SK-N-SH (cell line): ENCODE measurements around the gene CTSO. TPM values are rescaled to one million over a fixed set of nuclear protein-coding genes. Genes with fewer than 3 reads are reported as not detected.

Experiments used
- CTCF ChIA-PET: fragments of 300-600, 350-600 bp; formaldehyde crosslinking; extraction: SDS; loops from one replicate; lab custom pipeline; 2021; lab: Yijun Ruan, JAX
- POLR2A ChIA-PET: fragments of 350-600 bp; sonication (Branson Sonifier 250); formaldehyde crosslinking; extraction: SDS; loops from one replicate; lab custom pipeline; 2020; ENCODE audit warnings: antibody characterized with exemption, inconsistent platforms; lab: Yijun Ruan, JAX
- DNase-seq: peaks from one replicate; pipeline ENCODE4 v3.0.0; 2012
- H2AFZ ChIP-seq: fragments of 200-600 bp; sonication (generic); 2 replicates; pipeline ENCODE4 v1.8.1; 2016; ENCODE audit warnings: antibody characterized with exemption, mild to moderate bottlenecking, low read depth
- H3F3A ChIP-seq: fragments of 200-600 bp; sonication (generic); replicated peaks from 2 replicates; pipeline ENCODE3; 2016; ENCODE audit warnings: antibody characterized with exemption, mild to moderate bottlenecking; ENCODE audit not compliant: insufficient read depth
- H3K27ac ChIP-seq, 2 experiments: fragments of 200-500 bp in 1 of 2; fragments of 200-600 bp in 1 of 2; sonication (Bioruptor generic) in 1 of 2; sonication (generic), shearing (Covaris generic) in 1 of 2; 2 replicates each; pipeline versions ENCODE4 v1.5.1 to v1.6.1; 2014 to 2016; ENCODE audit warnings: low read depth in 2 of 2, inconsistent platforms in 1 of 2, low read length in 1 of 2, mild to moderate bottlenecking in 1 of 2, mixed read lengths in 1 of 2
- H3K27me3 ChIP-seq: fragments of 200-600 bp; sonication (generic), shearing (Covaris generic); 2 replicates; pipeline ENCODE4 v1.6.1; 2016; ENCODE audit warnings: mixed run types; ENCODE audit not compliant: insufficient read depth
- H3K36me3 ChIP-seq, 2 experiments: fragments of 200-500 bp in 1 of 2; fragments of 200-600 bp in 1 of 2; sonication (Bioruptor generic) in 1 of 2; sonication (generic) in 1 of 2; replicated peaks in 1 of 2; 2 replicates each; pipeline versions ENCODE3 to v1.5.1; 2014 to 2016; ENCODE audit warnings: low read length in 1 of 2, mild to moderate bottlenecking in 1 of 2; ENCODE audit not compliant: insufficient read depth in 2 of 2, control insufficient read depth in 1 of 2
- H3K4me1 ChIP-seq, 2 experiments: fragments of 200-500 bp in 1 of 2; fragments of 200-600 bp in 1 of 2; sonication (Bioruptor generic) in 1 of 2; sonication (generic), shearing (Covaris generic) in 1 of 2; 2 replicates each; pipeline versions ENCODE4 v1.5.1 to v1.6.1; 2014 to 2016; ENCODE audit warnings: low read depth in 1 of 2, low read length in 1 of 2, mixed run types in 1 of 2; ENCODE audit not compliant: insufficient read depth in 2 of 2, control insufficient read depth in 1 of 2
- H3K4me2 ChIP-seq: fragments of 200-600 bp; sonication (generic), shearing (Covaris generic); 2 replicates; pipeline ENCODE4 v1.6.1; 2017; ENCODE audit warnings: mixed run types
- H3K4me3 ChIP-seq, 2 experiments: fragments of 200-500 bp in 1 of 2; fragments of 200-600 bp in 1 of 2; sonication (Bioruptor generic) in 1 of 2; sonication (generic), shearing (Covaris generic) in 1 of 2; 2 replicates each; pipeline versions ENCODE4 v1.5.1 to v1.8.1; 2014 to 2016; ENCODE audit warnings: low read depth in 2 of 2, inconsistent platforms in 1 of 2, low read length in 1 of 2, mild to moderate bottlenecking in 1 of 2, mixed read lengths in 1 of 2, moderate library complexity in 1 of 2
- H3K79me2 ChIP-seq: fragments of 200-600 bp; sonication (generic); 2 replicates; pipeline ENCODE4 v1.8.1; 2017; ENCODE audit warnings: mild to moderate bottlenecking; ENCODE audit not compliant: insufficient read depth
- H3K9ac ChIP-seq: fragments of 200-600 bp; sonication (generic); 2 replicates; pipeline ENCODE4 v1.6.1; 2017; ENCODE audit warnings: mixed run types
- H3K9me2 ChIP-seq: fragments of 200-600 bp; sonication (generic); 2 replicates; pipeline ENCODE4 v1.6.1; 2017; ENCODE audit warnings: mixed run types
- H3K9me3 ChIP-seq: fragments of 200-600 bp; sonication (generic); 2 replicates; pipeline ENCODE4 v1.6.1; 2017; ENCODE audit warnings: mixed run types, mild to moderate bottlenecking, moderate library complexity
- H4K20me1 ChIP-seq: fragments of 200-600 bp; sonication (generic); 2 replicates; pipeline ENCODE4 v1.6.1; 2017; ENCODE audit warnings: mild to moderate bottlenecking, mixed run types; ENCODE audit not compliant: insufficient read depth
- CHD2 ChIP-seq: fragments of 150-350 bp; IDR thresholded peaks from 2 replicates; pipeline ENCODE4 v1.6.1; 2018; ENCODE audit warnings: low read length; ENCODE audit not compliant: partially characterized antibody
- FOXJ3 ChIP-seq: sonication (generic); formaldehyde crosslinking; IDR thresholded peaks from 2 replicates; pipeline ENCODE4 v1.5.1; 2020; ENCODE audit warnings: mild to moderate bottlenecking, missing genetic modification reagents
- IRF3 ChIP-seq: fragments of 150-350 bp; IDR thresholded peaks from 2 replicates; pipeline ENCODE4 v1.6.1; 2016; ENCODE audit warnings: mild to moderate bottlenecking, low read depth, low read length
- MAX ChIP-seq: IDR thresholded peaks from 2 replicates; pipeline ENCODE4 v1.4.0; 2012; ENCODE audit warnings: low read depth
- NFIC ChIP-seq: IDR thresholded peaks from 2 replicates; pipeline ENCODE4 v1.4.0; 2012; ENCODE audit warnings: borderline replicate concordance
- NRF1 ChIP-seq: IDR thresholded peaks from 2 replicates; pipeline ENCODE4 v1.6.1; 2012; ENCODE audit warnings: low read depth, mild to moderate bottlenecking, low read length
- PBX3 ChIP-seq: IDR thresholded peaks from 2 replicates; pipeline ENCODE4; 2012
- RCOR1 ChIP-seq: fragments of 150-350 bp; IDR thresholded peaks from 2 replicates; pipeline ENCODE4 v1.6.1; 2017; ENCODE audit warnings: antibody characterized with exemption, low read length
- REST ChIP-seq: IDR thresholded peaks from 2 replicates; pipeline ENCODE4 v1.6.1; 2012; ENCODE audit warnings: mild to moderate bottlenecking, low read depth, low read length, moderate library complexity
- TCF12 ChIP-seq: IDR thresholded peaks from 2 replicates; pipeline ENCODE4 v1.4.0; 2012
- USF1 ChIP-seq: IDR thresholded peaks from 2 replicates; pipeline ENCODE4 v1.4.0; 2012; ENCODE audit warnings: low read depth, borderline replicate concordance
- WGBS: methylation state at CpG from one replicate; pipeline ENCODE4 v1.1.6; 2017; ENCODE audit warnings: low lambda C conversion rate; 5-methylcytosine and 5-hydroxymethylcytosine counted together
- polyA plus RNA-seq, 3 experiments: library from polyadenylated mRNA; depleted of rRNA; stranded (reverse); fragments of >200 nt; gene quantifications; 2 replicates each; pipeline ENCODE4 v1.2.3, GENCODE V29; 2012

The CTSO gene
- polyA plus RNA-seq, 1 of the 3 experiments (the other 2 are of a cell fraction) = 3.3 TPM

GRCh38 chr4:155875878-155876277 is 77.8 kb downstream of the CTSO start:
- ChIA-PET CTCF (no interaction called here), POLR2A (no interaction called here)
- H3K36me3 ChIP-seq = no peaks in the 10 kb centered on the region
- no peaks in the 10 kb centered on the region for H3K9me2 ChIP-seq
- H3K4me2 ChIP-seq = no peak overlapping the region
- no peak overlapping the region for H3K4me3 ChIP-seq
- 16% methylated on average over 1 of the region's 1 CpG for WGBS
- H3F3A ChIP-seq = no peaks in the 10 kb centered on the region
- DNase-seq = no peak
- no peak for TF ChIP-seq RCOR1
- no peak for TF ChIP-seq MAX
- no peak for TF ChIP-seq USF1
- no peak for TF ChIP-seq NFIC
- no peak for TF ChIP-seq NRF1
- no peak for TF ChIP-seq CHD2
- TF ChIP-seq TCF12 = no peak
- no peak for TF ChIP-seq FOXJ3 (CRISPR knock-in tag)
- TF ChIP-seq IRF3 = no peak
- no peak for TF ChIP-seq PBX3
- no peak for TF ChIP-seq REST
- no peaks in the 10 kb centered on the region for H3K9me3 ChIP-seq
- no peaks in the 10 kb centered on the region for H3K4me1 ChIP-seq
- H3K27me3 ChIP-seq = no peaks in the 10 kb centered on the region
- H3K27ac ChIP-seq = no peak overlapping the region
- H4K20me1 ChIP-seq = no peaks in the 10 kb centered on the region
- H3K79me2 ChIP-seq = no peaks in the 10 kb centered on the region
- H2AFZ ChIP-seq = no peak overlapping the region
- no peak overlapping the region for H3K9ac ChIP-seq

Other genes starting within 250 kb of the CTSO start
- gene GUCY1B1, start 194.8 kb downstream of the CTSO start, polyA plus RNA-seq (2012; rRNA removed) = 0.36 and 0.38 TPM in 2 replicates
- gene ASIC5, start 87.6 kb downstream of the CTSO start, polyA plus RNA-seq (2012; rRNA removed) = not detected in 2 replicates
- gene TDO2, start 50.2 kb downstream of the CTSO start, polyA plus RNA-seq (2012; rRNA removed) = not detected in 2 replicates